Raji (cell line): ENCODE results near the gene MRPS25.

Experiments used
- POLR2A ChIP-seq: IDR thresholded peaks from 2 replicates; pipeline ENCODE4 v1.6.1; 2011; ENCODE audit warnings: low read depth, low read length, control low read depth; ENCODE audit not compliant: insufficient read depth

MRPS25 gene

DNA sequence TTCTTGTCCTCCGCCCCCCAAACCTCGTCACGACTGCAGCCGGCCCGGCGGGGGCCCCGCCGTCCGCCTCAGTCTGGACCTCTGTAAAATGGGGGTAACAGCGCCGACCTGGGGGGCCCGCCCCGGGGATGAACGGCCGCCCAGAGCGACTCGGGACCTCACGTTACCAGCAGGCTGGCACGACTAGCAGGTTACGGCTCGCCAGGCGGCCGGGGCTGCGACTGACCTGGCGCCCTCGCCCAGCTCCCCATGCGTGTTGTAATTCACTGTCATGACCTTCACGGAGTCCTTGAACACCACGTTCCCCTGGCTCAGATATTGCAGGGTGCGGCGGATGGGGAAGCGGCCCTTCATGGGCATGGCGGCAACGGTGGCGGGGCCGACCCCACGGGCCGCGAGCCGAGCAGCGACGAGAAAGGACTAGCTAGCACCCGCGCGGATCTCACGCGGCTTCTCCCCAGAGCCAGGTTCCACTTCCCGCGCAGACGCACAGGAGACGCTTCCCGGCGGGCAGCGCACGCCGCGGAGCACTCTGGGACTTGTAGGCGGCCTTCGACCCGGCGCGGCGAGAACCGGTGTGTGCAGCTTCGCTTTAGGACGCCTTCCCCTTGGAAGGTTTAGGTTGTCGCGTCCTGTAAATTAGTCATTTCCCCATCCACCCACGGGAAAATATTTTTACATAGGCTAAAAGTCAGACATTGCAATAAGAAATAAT, at the start of gene MRPS25:
MRPS25 (minus strand) TSS at position 481 of the 715 bp plus-strand sequence; CDS start at position 360, 121 bp downstream.
- peak; percentile 99 for TF ChIP-seq POLR2A

DNA sequence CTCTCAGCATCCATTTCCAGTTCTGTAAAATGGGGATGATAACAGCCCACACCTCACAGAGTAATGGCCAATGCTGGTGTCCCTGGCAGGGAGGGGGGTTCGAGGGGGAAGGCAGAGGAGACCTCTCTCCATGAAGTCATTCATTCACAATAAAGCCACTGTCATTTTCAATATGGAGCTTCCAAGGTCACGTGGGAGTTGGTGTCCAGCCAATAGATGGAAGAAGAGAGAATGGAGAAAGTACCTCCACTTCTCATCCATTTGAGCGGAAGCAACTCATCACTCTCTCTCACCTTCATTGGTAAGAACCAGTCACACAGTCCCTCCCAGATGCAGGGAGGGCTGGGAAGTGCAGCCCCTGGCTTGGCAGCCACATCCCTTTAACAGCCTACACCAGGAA, 48.8 kb upstream of the MRPS25 start:
- TF ChIP-seq POLR2A = no peak

DNA sequence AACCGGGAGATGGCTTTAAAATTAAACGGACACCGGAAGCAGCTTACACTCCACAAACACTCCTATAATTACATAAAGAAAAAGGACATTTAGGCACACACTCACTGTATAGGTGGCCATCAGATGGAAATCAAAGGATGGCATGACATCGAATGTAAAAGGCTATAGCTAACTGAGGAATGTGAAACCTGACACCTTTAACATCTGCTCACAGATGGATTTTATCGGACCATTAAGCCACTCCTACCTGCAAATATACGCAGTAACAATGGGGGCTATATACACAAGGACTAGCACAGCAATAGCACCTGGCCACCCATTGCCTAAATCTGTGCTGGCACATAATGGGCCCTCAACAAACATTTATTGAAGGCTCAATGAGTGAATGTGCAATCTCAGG, 48.4 kb upstream of the MRPS25 start:
- TF ChIP-seq POLR2A = no peak

DNA sequence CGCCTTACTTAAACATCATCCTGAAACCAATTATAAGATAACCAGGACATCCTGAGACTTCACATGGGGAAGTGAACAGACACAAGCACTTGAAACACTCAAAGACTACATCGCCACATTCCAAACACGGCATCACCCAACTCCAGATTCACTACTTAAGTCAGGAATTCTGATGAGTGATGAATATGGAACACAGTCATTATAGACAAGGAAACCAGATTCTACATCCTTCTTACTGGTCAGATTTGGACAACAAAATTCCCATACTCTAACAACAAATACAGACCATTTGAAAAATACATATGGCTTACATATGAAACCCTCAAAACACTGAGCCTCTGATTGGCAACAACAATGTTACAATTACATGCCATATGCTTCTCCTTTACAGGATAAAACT, 46.9 kb upstream of the MRPS25 start:
- TF ChIP-seq POLR2A = no peak

DNA sequence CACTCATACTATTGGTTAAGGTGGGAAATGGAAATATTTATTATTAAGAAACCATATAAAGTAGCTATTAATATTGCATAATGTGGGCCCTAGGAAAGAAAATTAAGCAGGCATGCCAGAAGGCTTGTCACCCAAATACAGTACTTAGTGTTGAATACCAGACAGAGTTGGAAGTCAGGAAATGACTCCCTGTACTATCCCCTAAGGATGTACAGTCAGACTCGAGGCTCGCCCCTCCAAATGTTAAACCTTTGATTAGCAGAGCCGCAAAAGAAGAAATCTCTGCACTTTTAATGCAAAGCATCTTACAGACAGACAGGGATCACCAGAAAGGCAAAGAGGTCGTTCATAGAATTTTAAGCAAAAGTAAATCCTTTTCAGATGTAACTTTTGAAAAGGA, 45.1 kb upstream of the MRPS25 start:
- TF ChIP-seq POLR2A = no peak

DNA sequence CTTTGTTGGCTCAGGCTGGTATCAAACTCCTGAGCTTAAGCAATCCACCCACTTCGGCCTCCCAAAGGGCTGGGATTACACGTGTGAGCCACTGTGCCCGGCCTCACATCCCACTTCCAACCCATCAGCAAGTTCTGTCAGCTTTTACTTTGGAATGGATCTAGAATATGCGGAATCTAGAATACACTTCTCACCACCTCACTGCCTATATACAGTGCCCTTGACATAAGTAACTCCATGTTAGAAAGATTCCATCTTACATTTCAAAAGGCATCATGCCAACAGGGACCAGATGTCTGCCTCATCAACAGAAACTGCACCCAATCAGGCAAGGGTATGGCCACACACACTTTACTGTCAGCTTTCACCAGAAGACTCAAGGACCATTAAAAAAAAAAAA, 43.8 kb upstream of the MRPS25 start:
- no peak for TF ChIP-seq POLR2A

DNA sequence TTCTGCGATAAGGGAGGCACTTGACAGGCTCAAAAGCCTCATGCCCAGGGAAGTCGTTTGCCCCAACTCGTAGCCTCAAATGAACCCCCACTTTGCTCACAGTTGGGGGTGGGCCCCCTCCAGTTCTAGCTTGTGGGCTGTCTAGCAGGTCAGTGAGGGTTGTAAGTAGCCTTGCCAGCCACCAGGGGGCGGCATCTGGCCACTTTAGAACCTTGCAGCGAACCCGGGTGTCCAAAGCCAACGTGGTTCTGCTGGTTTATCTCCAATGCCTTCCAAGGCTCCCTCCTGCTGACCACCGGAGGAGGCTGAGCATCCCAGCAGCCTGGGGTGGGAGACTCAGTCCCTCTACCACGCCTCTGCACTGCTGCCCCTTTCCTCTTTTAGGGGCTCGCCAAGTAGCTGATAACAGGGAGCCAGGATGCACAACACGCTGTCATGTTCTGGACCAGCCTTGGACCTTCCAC, 43.0 kb upstream of the MRPS25 start:
- no peak for TF ChIP-seq POLR2A

DNA sequence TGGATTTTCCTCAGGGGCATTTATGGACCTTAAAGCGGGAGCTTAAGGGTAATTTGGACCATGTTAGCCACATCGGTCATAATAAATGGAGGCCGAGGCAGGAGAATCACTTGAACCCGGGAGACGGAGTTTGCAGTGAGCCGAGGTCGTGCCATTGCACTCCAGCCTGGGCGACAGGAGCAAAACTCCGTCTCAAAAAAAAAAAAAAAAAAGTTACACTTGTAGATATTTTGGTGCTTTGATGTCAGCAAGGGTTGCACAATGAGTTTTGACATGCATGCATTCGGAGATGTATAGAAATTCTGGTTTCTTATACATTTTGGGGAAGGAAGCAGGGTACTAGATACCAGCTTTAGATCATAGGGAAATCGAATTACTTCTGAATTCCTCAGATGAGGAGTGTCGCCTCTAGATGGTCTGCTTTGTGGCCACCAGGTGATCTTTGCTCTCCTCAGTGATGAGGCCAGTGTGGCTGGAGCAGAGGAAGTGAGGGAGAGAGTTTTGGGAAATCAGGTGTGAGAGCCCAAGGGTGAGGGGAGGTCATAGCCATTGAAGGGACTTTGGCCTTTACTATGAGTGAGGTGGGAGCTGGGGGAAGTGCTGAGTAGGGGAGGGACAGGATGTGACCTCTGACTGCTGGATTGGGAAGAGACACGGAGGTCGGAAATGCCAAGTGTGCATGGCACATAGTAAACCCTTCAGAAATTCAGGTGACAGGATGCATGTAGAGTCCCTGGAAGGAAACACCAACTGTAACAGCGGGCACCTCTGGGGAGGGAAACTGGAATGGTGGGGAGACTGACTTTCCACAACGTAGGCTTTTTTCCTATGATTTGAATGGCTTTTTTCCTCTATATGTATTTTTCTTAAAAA, 42.2 kb upstream of the MRPS25 start:
- no peak for TF ChIP-seq POLR2A

DNA sequence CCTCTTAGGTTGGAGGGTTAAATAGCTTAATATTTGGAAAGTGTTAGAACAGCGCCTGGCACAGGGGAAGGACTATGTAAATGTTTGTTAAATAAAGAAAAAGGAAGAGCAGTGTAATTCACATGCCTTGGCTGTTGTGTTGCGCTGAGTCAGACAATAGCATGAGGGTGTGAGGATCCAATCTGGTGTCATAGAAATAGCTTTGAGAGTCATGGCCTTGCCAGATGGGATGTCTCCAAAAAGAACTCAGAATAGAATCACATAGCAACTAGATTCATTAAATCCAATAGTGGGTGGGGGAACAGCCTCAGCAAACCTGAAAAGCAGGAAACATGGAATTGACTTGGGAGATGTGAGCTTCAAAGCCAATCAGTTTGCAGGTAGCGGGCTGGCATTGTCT, 37.7 kb upstream of the MRPS25 start:
- no peak for TF ChIP-seq POLR2A

DNA sequence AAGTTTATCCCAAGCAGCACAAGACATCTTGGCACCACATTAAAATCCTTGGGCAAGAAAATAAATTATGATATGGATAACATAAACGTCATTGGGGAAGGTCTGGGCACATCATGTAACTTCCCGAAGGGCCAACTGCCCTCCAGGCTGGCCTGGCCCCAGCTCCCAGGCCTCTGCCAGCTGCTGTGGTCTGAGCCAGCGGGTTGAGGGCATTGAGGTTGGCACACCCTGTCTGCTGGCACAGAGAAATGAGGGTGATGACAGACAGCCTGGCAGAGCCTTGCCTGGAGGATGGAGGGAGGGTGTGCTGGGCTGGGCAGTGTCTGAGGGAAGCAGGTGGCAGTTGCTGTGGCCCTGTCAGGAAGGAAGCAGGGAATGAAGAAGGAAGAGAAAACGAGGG, 37.1 kb upstream of the MRPS25 start:
- no peak for TF ChIP-seq POLR2A

DNA sequence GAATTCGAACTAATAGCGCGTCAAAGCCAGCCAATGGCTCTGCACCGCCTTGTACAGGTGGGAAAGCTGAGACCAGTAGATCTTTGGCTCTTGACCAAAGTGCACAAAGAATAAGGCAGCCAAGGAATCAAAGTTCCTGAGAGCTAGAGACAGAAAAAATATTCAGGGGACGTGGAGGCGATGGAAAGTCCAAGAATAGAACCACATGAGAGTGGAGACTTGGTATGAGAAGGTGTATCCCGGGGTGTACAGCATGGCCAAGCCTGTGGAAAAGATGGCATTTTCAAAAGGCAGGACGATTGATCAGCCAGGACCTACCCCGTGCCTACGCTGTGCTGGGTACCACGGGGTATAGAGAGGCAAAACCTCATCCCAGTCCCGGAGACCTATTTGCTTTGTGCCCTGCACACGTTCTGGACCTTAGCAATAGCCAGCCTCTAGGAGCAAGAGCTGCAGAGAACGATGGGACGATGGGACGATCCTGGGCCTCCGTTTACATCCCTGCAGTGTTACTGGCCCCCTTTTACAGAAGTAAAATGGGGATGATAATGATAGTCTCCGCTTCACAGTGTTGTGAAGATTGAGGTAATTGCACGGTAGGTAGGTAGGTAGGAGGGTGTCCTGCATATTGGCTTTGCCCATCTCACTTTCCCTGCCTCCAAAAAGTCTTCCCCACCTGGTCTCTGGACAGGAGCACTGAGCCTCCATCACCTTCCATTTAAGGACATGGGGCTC, 34.4 kb upstream of the MRPS25 start:
- no peak for TF ChIP-seq POLR2A

DNA sequence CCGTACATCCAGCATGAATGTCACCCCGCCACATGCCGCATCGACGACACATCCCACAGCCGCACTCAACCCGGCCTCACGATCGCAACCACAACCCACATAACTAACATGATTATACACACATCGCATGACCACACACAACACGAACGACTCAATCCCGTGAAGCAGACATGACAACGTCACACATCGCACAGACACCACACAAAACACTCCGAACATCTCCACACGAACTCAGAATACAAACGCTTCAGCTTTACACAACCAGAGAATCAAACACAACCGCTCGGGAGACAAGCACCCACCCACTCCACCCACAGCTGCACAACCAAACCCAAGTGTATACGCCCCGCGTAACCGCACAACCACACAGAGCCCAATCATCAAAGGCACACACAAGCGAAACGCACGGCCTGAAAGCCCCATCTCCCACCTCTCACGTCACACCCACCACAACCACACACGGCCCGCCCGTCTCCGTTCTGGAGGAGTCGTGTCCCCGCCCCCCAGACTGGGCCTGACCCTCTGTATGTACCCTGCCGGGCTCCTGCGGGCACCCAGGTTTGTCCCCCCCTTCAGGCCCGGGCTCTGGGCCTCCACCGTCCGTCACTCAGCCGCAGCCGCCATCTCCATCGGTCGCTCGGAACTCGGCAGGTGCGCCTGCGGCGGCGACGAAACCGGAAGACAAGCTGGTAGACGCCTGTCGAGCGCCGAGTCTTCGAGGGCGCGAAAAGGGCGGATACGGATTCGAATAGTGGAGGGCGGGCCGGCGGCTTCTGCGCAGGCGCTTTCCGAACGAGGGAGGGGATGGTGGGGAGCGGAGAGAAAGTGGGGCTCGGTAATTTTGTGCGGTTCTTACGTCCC, 33.6 kb upstream of the MRPS25 start, which contains the start of gene RBSN:
RBSN (minus strand) TSS at position 646 of the 861 bp plus-strand sequence. CDS start 3,028 bp downstream, outside the sequence.
- peak; percentile 80 for TF ChIP-seq POLR2A

DNA sequence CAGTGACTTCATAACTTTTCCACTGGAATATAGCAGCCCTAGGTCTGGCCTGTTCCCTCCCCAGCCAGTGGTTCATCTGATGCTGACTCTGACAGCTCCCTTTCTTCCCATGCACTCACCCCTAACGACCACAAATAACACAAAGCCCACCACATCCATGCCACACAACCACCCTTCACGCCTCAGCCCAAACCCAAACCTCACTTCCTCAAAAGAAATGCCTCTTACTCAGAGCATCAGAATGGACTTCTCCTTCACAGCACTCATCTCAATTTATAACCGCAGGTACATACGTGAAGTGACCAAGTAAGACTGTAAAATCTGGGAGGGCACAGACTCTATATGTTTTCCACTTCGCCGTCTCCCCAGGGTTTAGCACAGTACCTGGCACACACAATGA, 32.8 kb upstream of the MRPS25 start:
- no peak for TF ChIP-seq POLR2A

DNA sequence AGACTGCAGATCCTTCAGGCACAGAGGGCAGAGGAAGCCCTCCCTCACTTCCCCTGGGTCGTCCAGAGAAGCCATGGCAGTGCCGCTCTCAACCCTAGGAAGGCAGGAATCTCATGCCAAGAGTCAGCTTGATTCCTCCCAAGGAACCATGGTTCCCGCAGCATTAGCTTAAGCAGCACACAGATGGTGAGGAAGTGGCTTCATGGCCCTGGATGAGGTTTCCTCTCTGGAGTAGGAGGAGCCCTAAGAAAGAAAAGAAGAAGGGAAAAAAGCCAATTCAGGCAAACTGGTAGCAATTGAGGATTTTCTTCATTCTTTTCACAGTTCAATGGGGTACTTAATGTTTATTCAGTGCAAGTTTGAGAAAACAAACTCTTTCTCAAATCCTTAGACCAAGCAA, 30.9 kb upstream of the MRPS25 start:
- no peak for TF ChIP-seq POLR2A
